ENCODE data around the gene GRM1. TPM values are rescaled to one million over a fixed set of nuclear protein-coding genes. Genes with fewer than 3 reads are reported as not detected.

Gene GRM1
- total RNA-seq, 4 donors from 2014 or later, result under 0.01 to 0.19 TPM; not detected in 2

DNA sequence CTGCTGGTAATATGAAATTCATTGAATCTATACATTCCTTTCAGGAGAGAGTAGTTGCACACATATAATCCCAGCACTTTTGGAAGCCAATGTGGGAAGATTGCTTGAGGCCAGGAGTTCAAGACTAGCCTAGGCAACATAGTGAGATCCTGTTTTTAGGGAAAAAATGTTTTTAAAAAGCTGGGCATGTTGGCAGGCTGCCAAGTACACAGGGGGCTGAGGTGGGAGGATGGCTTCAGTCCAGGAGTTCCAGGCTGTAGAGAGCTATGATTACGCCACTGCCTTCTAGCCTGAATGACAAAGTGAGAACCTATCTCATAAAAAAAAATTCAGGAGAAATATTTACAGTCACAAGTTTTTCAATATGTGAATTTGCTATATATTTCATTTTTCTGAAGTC, 71.9 kb downstream of the GRM1 start:
- intact Hi-C loops (cut with DNase I), result no loop called here
- Histone ChIP-seq H3K36me3 (no peaks in the 10 kb centered on the region), H3K9me3 (no peaks in the 10 kb centered on the region), H3K4me3 (no peak overlapping the region), H3K27me3 (no peaks in the 10 kb centered on the region), H3K4me1 (no peaks in the 10 kb centered on the region), H3K27ac (replicated peaks in 1 of 4) (no peak overlapping the region)
- TF ChIP-seq, protein P1, sequence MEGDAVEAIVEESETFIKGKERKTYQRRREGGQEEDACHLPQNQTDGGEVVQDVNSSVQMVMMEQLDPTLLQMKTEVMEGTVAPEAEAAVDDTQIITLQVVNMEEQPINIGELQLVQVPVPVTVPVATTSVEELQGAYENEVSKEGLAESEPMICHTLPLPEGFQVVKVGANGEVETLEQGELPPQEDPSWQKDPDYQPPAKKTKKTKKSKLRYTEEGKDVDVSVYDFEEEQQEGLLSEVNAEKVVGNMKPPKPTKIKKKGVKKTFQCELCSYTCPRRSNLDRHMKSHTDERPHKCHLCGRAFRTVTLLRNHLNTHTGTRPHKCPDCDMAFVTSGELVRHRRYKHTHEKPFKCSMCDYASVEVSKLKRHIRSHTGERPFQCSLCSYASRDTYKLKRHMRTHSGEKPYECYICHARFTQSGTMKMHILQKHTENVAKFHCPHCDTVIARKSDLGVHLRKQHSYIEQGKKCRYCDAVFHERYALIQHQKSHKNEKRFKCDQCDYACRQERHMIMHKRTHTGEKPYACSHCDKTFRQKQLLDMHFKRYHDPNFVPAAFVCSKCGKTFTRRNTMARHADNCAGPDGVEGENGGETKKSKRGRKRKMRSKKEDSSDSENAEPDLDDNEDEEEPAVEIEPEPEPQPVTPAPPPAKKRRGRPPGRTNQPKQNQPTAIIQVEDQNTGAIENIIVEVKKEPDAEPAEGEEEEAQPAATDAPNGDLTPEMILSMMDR (IDR thresholded peaks at IDR 0.05), result no peak
- no peak for TF ChIP-seq EP300 (IDR thresholded peaks at IDR 0.05)
- no peak for TF ChIP-seq POLR2A (IDR thresholded peaks at IDR 0.05; ENCODE audit: low read depth)
- no peak for TF ChIP-seq POLR2AphosphoS5 (IDR thresholded peaks at IDR 0.05)
- DNase-seq (ENCODE audit: extremely low spot score), result no peak
- WGBS, result 71% methylated on average over 1 of the region's 1 CpG

DNA sequence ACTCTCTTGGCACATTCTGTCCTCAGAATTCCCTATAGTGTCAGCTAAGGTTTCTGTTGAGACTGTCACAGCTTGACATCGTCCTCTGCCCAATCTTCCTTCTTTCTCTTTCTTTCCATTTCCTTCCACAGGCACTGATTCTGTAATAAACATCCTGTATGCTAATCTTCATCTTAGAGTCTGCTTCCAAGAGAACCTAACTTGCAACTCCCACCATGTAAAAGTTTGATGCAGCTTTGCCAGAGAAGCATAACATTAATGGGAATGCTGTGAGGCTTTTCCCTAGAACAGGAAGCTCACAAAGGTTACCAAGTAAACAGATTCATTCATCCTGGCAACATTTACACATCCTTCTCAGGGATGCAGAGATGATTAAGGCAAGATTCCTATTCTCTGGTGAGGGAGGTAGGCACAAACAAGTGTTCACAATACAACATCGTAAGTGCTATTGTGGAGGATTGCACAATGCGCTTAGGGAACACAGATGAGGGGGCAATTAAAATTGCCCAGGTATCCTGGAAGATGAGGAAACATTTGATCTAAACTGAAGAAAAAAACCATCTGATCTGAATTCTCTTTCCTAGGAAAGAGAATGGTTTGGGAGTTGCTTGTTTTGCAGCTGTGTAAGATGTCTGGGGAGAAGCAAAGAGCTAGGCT, 74.7 kb downstream of the GRM1 start:
- no peaks in the 10 kb centered on the region for H3K4me1 ChIP-seq
- no peak for DNase-seq (ENCODE audit: extremely low spot score)

DNA sequence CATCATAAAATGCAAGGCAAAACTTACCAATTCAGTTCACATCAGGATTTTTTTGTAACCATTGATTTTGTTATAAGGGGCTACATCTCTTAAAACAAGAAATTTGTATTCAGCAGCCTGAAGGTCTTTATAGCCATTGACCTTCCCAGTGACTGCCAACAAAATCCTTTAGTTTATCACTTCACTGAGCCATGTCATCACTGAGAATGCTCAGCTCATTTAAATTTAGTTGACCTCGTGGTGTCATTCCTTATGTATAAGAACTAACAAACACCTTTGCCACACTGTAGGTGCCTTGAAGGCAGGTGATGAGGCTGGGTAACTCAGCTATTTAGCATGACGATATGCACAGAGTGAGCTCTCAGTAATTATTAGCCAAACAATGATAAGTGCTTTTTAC, 77.7 kb downstream of the GRM1 start:
- Histone ChIP-seq H3K4me3 (no peak overlapping the region), H3K9me3 (peaks cover 0 to 10% (median 3%) of the 10 kb centered on the region in 4 donors), H3K27me3 (no peaks in the 10 kb centered on the region), H3K4me1 (no peaks in the 10 kb centered on the region), H3K27ac (replicated peaks in 1 of 4) (no peak overlapping the region), H3K36me3 (no peaks in the 10 kb centered on the region)
- DNase-seq (ENCODE audit: extremely low spot score), result no peak
- TF ChIP-seq, protein P1 (IDR thresholded peaks at IDR 0.05), result no peak
- TF ChIP-seq POLR2A (IDR thresholded peaks at IDR 0.05; ENCODE audit: low read depth) (no peak), POLR2AphosphoS5 (IDR thresholded peaks at IDR 0.05) (no peak), EP300 (IDR thresholded peaks at IDR 0.05) (no peak)
- intact Hi-C loops (cut with DNase I), result no loop called here
- WGBS, result 88% methylated on average over 2 of the region's 2 CpGs

More for the DNA sequence above, 74.7 kb downstream of the GRM1 start:
- Histone ChIP-seq H3K9me3 (no peaks in the 10 kb centered on the region), H3K36me3 (no peaks in the 10 kb centered on the region), H3K4me3 (no peak overlapping the region), H3K27me3 (no peaks in the 10 kb centered on the region), H3K27ac (replicated peaks in 1 of 4) (no peak overlapping the region)
- WGBS, result 76% methylated on average over 3 of the region's 3 CpGs
- intact Hi-C loops (cut with DNase I), result no loop called here
- TF ChIP-seq POLR2AphosphoS5 (IDR thresholded peaks at IDR 0.05), result no peak
- TF ChIP-seq, protein P1 (IDR thresholded peaks at IDR 0.05), result no peak
- TF ChIP-seq POLR2A (IDR thresholded peaks at IDR 0.05; ENCODE audit: low read depth), result no peak
- no peak for TF ChIP-seq EP300 (IDR thresholded peaks at IDR 0.05)

DNA sequence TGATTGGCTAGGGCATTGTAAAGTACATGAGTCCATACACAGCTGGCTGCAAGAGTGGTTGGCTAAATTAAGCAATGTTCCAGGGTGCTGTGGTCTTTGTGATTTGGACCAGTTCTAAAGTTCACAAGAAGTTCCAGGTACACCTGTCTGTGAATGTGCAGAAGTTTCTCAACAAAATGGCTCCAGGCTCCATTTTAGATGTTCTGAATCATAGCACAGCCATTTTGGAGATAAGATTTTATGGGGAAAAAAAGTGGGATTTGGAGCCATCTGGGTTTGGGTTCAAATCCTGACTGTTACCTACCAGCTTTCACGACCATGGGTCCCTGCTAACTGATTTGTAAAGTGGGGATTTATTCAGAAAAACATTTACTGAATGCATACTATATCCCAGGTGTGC, 82.1 kb downstream of the GRM1 start:
- WGBS, result 45% methylated on average over 1 of the region's 1 CpG
- Histone ChIP-seq H3K9me3 (peaks cover 0 to 10% (median 3%) of the 10 kb centered on the region in 4 donors), H3K27me3 (no peaks in the 10 kb centered on the region), H3K4me3 (no peak overlapping the region), H3K27ac (replicated peaks in 1 of 4) (no peak overlapping the region), H3K4me1 (no peaks in the 10 kb centered on the region), H3K36me3 (no peaks in the 10 kb centered on the region)
- TF ChIP-seq, protein P1 (IDR thresholded peaks at IDR 0.05), result no peak
- TF ChIP-seq EP300 (IDR thresholded peaks at IDR 0.05) (no peak), POLR2AphosphoS5 (IDR thresholded peaks at IDR 0.05) (no peak), POLR2A (IDR thresholded peaks at IDR 0.05; ENCODE audit: low read depth) (no peak)
- intact Hi-C loops (cut with DNase I), result no loop called here
- DNase-seq (ENCODE audit: extremely low spot score), result no peak
